HG03280 (cell line): ENCODE measurements around the gene ZNF683.
"Not testable (repeated sequence)": the region's sequence is repeated elsewhere in the genome, so short reads cannot be mapped to it uniquely, and the experiment has no call there.

Source experiments
- ATAC-seq: cut with Tn5 transposase; IDR thresholded peaks from one replicate; pipeline ENCODE4 v1.9.1; 2021; ENCODE audit warnings: mild to moderate bottlenecking, moderate library complexity; ENCODE audit not compliant: unreplicated experiment

The ZNF683 gene

DNA sequence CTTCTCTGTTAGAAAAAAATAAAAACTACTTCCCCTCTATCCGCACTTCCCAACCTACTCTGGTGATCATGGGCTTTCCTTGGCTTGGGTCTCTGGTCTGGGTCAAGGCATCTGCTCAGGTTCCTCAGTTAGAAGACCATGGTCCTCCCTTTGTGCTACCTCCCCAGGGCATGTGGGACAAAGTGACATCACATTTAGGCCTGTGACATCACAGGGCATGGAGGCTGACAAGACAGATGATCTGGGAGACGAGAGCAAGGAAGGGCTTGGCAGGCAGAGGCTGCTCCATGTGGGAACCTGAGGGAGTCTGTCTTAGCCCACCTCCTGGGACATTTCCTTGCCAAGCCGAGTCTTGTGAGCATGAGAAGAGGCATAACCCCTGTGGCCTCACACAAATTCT is at the start of gene ZNF683:
TSS of gene ZNF683 (minus strand) at position 140 of the 400 bp plus-strand sequence. CDS start 4,179 bp downstream, outside the sequence.
- ATAC-seq = not testable (repeated sequence)

GRCh38 chr1:26419494-26419893 is 46.9 kb upstream of the ZNF683 start:
- no peak for ATAC-seq

DNA sequence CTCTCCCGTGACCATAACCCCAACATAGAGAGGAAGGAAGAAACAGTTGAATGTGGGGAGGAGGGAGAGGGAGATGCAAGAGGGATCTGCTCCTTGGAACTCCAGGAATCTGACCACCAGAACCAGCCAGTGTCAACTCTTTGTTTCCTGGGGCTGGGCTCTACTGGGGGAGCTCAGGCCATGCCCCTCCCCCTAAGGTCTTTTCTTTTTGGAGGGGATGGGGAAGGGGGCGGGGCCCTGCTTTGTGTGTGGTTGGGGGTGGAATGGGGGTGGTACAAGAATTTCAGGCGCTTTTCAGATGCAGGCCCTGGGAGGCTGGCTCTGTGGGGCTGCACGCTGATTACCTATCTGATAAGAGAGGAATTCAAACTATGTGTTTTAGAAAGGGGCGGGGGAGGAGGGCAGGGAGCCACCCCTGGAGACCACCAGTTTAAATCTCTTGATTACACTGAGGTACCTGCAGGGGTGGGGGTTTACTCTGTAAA is 46.4 kb upstream of the ZNF683 start:
- no peak for ATAC-seq

GRCh38 chr1:26417111-26417759 is 44.7 kb upstream of the ZNF683 start:
- peak; percentile 55 for ATAC-seq

DNA sequence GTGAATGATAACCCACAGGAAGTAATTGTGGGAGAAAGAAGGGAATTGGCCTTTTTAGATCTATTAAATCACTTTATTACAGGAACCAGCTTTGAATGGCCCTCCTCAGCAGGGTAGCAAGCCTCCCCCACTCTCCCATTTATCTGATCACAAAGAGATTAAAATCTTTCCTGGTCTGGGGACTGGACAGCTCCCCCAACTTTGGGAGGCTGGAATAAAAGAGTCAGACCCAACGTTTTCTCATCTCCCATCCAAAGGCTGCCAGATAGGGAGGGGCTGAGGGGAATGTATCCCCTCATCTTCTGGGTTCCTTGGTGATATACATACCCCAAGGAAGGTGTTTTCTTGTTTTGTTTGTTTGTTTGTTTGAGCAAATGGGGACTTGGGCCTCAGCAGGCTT is 40.5 kb upstream of the ZNF683 start:
- no peak for ATAC-seq

DNA sequence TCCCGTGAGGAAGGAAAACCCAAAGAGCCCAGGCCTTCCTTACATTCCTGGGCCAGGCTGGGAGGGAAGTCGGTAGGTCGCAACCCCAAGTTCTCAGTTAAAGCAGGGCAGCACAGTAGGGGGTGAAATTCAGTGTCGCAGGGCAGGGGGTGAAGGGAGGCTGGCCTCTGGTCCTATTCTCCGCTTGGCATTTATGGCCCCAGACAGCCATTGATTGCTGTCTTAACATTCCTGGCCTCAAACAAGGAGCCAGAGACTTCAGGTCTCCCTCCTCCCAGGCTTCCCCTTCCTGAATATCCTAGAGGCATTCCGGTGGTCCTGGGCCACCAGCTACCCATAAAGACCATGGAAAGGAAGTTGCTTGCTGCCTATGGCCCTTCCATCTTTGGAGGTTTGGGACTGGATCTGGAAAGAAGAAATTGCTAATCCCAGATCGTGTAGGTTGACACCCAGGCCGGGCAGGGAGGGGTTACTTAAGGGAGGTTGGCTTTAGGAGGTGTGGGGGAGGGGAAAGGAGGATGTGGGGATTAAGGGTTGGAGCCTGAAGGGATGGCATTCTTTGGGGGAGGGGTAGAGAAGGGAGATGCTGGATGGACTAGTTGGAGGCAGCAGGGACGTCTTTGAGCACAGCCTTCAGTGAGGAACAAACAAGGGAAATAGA is 39.8 kb upstream of the ZNF683 start:
- no peak for ATAC-seq

- no peak for ATAC-seq
Measured at GRCh38 chr1:26411624-26412074, 39.1 kb upstream of the ZNF683 start.

DNA sequence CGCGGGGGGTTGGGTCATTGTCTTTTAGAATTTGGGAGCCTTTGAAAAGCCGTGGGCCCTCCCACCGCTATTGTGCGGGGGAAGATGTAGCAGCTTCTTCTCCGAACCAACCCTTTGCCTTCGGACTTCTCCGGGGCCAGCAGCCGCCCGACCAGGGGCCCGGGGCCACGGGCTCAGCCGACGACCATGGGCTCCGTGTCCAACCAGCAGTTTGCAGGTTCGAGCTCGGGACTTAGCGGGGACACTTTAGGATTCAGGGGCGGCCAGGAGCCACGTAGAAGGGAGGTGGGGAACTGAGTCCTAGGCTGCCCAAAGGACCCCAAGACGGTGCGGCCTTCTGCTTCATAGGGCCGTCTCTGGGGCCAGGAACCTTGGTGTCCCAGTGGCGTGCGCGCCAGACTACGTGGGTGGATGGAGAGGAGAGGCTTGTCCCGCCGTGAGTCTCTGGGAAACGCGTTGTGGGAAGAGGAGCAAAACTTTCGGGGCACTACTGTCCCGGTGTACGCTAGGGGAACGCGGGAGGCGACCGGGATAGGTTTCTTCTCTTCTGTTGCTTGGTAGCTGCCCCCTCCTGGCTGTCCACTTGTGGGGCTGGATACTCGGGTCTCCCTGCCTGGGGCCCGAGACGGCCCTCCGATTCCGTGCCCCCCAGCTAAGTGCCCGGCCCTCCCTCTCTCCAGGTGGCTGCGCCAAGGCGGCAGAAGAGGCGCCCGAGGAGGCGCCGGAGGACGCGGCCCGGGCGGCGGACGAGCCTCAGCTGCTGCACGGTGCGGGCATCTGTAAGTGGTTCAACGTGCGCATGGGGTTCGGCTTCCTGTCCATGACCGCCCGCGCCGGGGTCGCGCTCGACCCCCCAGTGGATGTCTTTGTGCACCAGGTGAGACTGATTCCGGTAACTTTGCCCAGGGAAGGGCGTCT is 38.4 kb upstream of the ZNF683 start, which contains the start of gene LIN28A:
TSS of gene LIN28A (plus strand) at position 112 of the 918 bp plus-strand sequence. CDS start at position 187, 75 bp downstream.
- ATAC-seq = no peak

- no peak for ATAC-seq
Measured at GRCh38 chr1:26409191-26409807, 36.7 kb upstream of the ZNF683 start.

DNA sequence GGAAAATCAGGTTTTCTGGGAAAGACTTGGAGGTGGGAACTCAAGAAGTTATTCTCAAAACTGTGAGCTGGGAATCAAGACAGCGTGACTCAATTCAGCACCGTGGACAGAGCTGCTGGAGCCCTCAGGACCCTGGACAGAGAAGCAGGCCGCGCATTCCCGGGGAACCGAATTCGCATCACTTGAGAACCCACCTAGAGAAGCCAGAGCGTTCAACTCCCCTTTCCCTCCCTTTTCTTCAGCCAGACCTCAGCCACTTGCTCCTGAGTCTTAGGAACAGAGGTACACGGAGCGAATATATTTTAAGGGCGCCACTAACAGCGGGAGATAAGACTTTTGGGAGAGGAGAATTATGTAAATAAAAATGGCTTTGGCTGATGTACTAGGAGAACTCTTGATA is 36.1 kb upstream of the ZNF683 start:
- no peak for ATAC-seq

DNA sequence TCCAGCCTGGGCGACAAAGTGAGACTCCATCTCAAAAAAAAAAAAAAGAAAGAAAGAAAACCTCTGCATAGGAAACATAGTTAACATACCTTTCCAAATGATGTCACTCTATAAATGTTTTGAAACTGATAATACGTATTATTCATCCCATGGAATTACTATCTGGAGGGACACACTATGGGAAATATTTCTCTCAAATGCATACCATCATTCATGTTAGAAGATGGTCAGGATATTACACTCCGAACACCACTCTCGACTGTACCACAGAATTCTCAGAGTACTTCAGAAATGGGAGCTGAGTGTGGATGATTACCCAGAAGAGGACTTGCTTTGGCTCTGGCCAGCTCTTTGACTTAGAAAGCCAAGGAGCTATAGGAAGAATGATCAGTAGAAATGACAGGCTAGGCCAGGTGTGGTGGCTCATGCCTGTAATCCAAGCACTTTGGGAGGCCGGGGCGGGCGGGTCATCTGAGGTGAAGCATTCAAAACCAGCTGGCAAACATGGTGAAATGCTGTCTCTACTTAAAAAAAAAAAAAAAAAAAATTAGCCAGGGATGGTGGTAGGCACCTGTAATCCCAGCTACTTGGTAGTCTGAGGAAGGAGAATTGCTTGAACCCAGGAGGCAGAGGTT is 32.8 kb upstream of the ZNF683 start:
- no peak for ATAC-seq

GRCh38 chr1:26404641-26405040 is 32.1 kb upstream of the ZNF683 start:
- ATAC-seq = no peak

DNA sequence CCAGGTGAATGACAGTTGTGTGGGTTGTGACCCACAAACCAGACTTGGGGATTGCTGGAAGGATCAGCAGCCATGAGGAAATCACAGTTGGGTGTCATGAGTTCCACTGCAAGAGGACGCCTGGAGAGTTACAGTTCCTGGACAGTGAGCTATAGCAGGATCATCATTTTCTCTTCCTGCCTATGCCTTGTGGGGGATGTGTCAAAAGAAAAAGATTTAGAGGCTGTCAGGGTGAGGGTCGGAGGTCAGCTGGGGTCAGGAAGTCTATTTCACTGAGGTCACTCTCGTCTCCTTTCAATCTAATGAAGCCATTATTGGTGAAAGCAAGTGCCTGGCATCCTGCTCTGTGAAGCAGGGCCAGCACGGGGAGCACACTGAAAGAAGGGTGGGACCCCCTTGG is 31.1 kb upstream of the ZNF683 start:
- ATAC-seq = no peak

DNA sequence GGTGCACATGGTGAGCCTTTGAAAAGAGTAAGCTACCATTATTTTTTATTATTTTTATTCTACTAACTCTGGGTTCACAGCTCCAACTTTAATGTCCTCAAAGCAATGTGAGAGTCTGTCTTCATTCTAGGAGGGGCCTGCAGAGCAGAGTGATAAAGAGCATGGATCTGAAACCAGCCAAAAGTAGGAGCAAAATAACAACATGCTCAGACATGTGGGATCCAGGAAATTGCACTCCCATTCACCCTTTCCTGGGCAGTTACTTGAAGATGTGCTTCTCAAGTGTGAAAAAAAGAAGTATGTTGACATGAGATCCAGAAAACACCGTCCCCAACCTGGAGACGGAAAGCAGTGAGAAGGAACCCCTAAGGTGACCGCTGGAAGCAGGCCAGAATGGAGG is 29.3 kb upstream of the ZNF683 start:
- no peak for ATAC-seq

- ATAC-seq = no peak
Measured at GRCh38 chr1:26399034-26399433, 26.5 kb upstream of the ZNF683 start.

DNA sequence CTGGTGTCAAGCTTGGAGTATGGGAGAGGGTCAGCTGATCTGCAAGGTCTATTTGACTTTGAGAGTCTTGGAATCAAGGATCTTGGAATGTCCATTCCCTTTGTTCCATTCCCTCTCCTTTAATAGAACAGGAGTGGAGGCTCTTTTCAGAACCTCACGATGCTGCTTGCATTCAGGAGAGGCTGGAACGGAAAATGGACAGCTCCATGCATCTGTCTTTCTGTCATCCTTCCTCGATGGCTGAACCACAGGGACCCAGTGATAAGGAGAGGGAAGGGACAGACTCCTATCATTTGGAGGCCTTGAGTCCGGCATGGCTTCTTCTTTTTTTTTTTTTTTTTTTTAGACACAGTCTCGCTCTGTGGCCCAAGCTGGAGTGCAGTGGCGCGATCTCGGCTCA is 23.2 kb upstream of the ZNF683 start:
- no peak for ATAC-seq

DNA sequence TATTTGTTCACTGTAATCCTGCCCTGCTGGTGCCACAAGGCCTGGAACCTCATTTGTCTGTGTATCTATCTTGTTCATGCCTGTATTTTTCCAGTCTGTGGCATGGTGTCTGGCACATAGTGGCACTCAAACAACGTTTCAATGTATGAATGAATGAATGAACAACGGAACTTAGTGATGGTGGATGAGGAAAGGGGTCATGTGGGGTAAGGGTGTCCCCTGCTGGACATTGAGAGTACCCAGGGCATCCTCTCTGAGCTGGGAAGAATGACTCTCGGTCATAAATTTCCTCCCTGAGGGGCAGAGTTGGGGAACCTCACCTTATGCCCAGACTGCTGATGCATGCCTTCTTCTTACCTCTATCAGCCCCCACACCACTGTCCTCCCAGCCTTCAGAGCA is 18.9 kb upstream of the ZNF683 start:
- no peak for ATAC-seq

DNA sequence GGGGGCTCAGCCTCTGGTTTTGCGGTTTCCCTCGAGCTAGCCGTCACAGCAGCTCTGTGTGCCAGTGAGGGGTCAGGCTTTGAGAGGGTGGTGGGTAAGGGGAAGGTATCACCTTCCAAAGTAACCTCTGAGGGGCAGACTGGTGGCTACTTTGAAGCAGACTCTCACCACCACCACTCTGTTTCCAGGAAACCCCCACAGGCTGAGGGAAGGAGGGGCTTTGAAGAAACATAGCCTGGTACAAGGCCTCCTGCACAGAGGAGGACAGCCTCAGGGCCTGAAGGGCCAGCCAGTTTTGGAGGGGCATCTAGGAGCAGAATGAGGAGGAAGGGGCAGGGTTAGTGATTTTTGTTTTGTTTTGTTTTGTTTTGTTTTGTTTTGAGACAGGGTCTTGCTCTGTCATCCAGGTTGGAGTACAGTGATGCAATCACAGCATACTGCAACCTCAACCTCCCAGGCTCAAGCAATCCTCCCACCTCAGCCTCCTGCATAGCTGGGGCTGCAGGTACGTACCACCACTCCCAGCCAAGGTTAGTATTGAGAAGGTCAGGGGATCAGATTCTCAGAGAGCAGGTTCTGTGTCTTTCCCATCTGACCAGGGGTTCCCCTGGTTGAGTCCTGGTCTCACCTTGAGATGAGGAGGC is 17.2 kb upstream of the ZNF683 start:
- no peak for ATAC-seq

- no peak for ATAC-seq
Measured at GRCh38 chr1:26388791-26389445, 16.4 kb upstream of the ZNF683 start.
